LNCAP (cell line): ENCODE measurements around the gene DGKG.

Experiments used
- TF ChIP-seq, protein P1 (sequence below): fragments of 450-650 bp; IDR thresholded peaks from 2 replicates; pipeline ENCODE4 v1.5.1; 2017; ENCODE audit warnings: mild to moderate bottlenecking

Gene DGKG

DNA sequence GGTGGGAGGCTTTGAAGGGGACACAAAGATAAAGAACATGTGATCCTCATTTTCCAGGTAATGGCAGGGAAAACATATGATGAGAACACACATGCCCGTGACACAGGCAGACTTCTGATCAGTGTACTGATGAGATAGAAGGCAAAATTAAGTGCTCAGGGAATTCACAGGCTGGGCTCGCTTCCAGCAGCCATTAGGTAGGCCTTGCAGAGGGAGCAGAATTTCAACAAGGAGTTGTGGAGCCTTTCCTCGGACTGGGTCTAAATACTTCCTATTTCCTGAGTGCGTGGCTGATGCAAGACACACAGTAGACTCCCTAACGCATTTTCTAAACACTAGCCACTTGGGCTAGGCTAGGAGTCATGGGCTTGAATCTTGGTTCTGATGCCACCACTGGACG lies 179.2 kb downstream of the DGKG start:
- TF ChIP-seq, protein P1, sequence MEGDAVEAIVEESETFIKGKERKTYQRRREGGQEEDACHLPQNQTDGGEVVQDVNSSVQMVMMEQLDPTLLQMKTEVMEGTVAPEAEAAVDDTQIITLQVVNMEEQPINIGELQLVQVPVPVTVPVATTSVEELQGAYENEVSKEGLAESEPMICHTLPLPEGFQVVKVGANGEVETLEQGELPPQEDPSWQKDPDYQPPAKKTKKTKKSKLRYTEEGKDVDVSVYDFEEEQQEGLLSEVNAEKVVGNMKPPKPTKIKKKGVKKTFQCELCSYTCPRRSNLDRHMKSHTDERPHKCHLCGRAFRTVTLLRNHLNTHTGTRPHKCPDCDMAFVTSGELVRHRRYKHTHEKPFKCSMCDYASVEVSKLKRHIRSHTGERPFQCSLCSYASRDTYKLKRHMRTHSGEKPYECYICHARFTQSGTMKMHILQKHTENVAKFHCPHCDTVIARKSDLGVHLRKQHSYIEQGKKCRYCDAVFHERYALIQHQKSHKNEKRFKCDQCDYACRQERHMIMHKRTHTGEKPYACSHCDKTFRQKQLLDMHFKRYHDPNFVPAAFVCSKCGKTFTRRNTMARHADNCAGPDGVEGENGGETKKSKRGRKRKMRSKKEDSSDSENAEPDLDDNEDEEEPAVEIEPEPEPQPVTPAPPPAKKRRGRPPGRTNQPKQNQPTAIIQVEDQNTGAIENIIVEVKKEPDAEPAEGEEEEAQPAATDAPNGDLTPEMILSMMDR = no peak

DNA sequence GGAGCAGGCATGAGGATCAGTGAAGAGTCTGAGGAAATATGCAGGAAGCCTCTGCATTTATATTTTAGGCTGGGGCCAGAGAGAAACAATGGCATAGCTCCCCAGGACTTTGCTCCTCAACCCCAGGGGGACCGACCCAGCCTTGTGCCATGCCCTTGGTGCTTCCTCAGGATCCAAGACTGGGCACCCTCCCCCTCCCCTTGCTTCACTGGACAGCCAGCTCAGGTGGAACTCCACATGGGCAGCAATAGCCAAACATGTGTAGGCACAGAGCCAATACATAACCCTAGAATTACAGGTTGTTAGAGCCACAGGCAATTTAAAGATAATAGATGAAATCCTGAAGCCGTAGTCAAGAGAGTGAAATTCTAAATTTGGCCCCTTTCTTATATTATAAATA lies 180.1 kb downstream of the DGKG start:
- TF ChIP-seq, protein P1 = no peak

DNA sequence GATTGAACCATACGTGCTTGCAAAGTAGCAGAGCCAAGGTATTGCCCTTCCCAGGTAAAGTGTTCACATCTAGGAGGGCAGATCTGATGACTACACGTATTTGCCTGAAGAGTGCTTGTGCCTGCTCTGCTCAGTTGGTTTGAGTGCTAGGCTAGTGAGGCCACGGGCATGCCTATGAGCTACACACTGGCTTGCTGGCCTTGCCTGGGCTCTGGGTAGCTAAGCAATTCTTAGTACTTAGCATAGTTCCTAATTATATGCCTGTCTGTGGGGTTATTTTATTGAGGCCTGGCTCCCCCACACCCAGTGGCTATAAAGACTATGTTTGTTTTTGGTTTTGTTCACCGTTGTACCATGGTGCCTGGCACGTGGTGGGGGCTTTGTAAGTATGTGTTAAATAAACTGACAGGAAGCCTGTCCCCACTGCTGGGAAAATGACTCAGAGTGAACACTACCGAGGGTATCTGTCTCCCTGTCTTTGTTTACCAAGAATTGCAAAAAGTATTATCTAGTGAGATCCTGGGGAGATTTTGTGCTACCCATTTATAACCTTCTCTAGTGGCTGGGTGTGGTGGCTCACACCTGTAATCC lies 181.0 kb downstream of the DGKG start:
- TF ChIP-seq, protein P1 = no peak

DNA sequence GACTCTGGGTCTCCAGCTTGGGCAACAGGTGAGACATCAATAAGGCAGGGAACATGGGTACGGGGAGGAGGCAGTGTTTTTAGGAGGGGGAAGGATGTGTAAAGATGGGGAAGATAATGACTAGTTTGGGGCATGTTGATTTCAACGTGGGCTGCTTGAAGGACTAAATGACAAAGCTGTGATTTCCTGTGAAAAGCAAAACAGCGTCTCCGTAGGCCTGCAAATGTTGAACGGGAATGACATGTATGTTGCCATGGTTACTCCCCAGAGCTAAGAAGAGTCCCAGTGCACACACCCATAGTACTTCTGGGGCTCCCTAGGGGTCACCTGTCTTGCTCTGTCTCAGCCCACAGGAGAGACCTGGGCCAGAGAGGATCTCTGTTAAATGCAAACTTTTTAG lies 181.9 kb downstream of the DGKG start:
- TF ChIP-seq, protein P1 = no peak

DNA sequence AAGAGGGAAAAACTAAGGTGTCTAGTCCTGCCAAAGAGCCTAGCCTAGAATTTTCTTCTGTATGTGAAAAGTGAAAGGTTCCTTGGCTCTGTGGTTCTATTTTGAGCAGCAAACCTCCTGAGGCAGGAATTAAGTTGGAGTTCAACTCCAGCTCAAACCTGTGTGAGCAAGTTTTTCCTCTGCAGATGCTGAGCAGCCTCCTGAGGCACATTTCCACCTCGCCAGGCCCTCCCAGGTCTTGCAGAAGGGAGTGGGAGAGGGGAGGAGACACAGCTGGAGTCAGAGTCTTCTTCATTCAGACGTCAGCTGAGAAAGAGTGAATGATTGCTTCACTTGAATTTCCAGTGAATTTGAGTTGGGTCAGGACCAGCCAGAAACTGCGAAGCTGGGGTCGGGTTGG lies 183.6 kb downstream of the DGKG start:
- TF ChIP-seq, protein P1 = no peak

DNA sequence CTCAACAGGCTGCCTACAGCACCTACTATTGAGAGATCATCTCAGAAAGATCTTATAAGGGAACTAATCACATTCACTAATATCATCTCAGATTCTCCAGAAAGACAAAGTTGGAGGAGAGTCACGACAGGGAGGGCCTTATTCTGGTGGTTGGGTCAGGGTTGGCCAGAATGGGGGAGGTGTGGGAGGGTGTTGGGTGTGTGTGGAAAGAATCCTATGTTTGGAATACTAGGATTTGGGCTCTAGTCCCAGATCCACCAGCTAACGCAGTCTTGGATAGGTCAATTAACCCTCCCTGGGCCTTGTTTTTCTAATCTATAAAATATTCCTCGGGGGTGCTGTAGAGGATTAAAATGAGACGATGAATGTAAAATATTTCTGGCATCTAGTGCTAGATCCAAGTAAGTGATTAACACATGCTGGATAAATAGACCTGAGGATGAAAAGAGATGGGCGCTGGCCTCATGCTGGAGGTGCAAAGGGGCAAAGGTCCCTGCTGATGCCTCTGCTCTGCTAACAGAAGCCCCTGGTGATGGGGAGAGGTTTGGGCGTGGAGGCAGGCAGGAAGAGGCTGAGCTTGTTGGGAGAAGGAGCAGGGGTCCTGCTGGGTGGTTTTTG lies 185.6 kb downstream of the DGKG start:
- TF ChIP-seq, protein P1 = no peak

DNA sequence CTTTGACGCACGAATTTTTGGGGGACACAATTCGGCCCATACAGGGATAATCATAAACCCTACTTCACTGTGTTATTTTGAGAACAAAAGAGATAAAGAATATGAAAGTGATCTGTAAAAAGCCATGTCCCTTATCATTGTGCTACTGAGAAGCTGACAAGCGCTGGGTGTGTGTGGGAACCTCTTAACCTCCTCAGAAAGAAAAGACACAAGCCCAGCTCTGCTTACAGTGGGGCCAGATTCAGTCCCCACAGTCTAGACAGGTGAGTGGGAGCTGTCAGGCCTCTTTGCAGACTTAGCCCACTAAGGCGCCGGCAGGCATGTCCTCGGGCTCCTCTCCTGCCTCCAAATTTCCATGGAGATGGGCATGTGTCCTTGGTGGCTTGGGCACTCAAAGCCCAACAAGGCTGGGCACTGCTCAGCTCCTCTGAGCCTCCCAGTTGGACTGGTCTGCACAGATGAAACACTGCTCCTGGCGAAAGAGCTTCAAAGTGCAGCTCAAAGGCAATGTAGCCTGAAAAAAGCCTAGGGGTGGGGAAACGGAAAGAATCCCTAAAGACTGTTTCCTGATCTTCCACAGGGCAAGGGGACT lies 188.7 kb downstream of the DGKG start:
- TF ChIP-seq, protein P1 = no peak
